Inferior parietal cortex (tissue), 1 donor: Measurements from ENCODE around the gene OTOL1.

Source experiments
- DNase-seq: peaks from one replicate; pipeline ENCODE4 v3.0.0-alpha.2; 2016; ENCODE audit errors: extremely low spot score

Gene OTOL1

GRCh38 chr3:161540594-161540993 is 44.0 kb downstream of the OTOL1 start:
- no peak for DNase-seq

DNA sequence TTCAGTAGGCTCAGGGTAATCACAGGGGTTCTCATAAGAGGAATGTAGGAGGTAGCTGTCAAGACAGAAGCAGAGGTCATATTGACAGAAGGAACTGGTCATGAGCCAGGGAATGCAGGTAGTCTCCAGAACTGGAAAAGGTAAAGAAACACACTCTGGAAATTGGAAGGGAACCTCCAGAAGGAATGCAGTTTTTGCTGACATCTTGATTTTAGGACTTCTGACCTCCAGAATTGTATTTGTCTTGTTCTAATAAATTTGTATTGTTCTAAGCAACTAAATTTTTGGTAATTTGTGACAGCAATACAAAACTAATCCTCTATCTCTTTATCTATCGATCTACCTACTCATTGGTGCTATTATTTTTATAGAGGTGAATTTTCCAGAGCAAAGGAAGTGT is 49.2 kb downstream of the OTOL1 start:
- no peak for DNase-seq

GRCh38 chr3:161548301-161548700 is 51.7 kb downstream of the OTOL1 start:
- no peak for DNase-seq

- no peak for DNase-seq
Measured at GRCh38 chr3:161549261-161549660, 52.7 kb downstream of the OTOL1 start.

DNA sequence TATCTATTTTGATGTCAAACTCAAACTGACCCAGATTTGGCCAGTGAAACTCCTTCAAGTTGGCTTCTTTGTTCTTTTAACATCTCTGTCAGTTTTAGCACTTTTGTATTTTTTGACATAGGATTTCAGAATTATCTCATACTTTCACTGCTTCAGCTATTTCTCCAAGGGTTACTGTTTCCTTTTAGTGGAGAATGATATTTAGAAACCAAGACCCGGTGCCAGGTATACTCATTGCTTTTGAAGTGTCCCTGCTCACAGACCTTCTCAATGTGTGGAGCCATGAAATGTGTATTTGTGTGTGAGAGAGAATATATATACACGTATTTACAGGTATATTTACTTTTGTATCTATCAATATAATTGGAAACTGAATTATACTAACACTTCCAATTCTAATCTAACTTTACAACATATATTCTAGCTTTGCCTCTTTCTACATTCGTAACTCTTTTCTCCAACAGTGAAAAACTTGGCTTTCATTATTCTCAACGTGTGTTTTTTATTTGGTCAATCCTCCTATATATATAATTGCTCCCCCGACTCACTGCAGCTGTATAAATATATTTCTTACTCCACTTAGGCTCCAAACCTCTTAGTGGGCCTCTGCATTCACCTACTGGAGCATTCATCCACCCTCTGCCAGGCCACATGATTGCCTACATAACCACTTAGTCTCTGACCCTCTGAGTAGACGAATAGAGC is 54.0 kb downstream of the OTOL1 start:
- DNase-seq, result no peak

DNA sequence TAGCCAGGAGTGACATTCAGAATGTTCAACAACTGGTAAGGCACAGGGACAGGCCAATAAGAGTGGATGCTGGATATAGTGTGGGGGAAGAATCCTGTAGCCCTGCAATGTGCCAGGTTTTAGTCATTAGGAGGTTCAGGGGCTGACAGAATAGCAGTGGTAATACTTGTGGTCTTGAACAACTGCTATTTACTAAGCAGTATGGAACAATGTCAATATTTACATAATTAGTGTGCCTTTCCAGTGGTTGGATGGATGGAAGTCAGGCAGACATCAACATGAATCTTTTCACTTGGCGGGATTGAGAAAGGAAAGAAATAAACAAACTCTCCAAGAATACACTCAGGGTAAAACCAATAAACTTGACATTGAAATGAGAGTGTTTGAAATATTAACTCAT is 55.1 kb downstream of the OTOL1 start:
- no peak for DNase-seq

DNA sequence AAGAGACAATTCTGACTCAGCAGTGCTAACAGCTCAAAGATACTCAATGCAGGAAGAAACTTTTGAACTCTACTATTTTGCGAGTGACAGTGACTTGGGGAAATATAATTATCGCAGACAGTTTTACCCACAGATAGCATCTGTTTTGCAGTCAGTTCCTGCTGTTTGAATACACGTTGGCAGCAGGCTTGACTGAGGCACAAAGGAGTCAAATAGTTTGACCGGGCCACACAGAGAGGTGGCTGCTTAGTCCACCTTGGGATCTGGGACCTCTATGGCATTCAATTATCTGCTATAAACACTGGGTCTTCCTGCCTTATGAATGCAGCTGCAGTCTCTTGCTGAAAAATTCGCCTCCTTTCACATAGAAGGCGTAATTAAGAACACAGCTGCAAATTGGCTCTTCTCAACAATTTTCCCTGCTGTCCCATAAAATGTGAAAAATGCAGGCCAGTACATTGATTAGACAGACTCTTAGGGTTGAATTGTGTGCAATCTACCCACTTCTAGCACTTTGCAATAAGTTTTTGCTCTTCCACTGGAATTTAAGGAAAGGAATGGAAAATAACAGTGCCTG is 56.5 kb downstream of the OTOL1 start:
- no peak for DNase-seq
